Erythroblast (primary cell): ENCODE measurements around the gene OR52A5.

Source experiments
- GATA1 ChIP-seq: IDR thresholded peaks from 2 replicates; pipeline ENCODE4 v1.6.1; 2011; ENCODE audit warnings: low read depth, mild to moderate bottlenecking, control low read depth, low read length, moderate library complexity
- POLR2A ChIP-seq: IDR thresholded peaks from 2 replicates; pipeline ENCODE4 v1.6.1; 2011; ENCODE audit warnings: mild to moderate bottlenecking, low read length

DNA sequence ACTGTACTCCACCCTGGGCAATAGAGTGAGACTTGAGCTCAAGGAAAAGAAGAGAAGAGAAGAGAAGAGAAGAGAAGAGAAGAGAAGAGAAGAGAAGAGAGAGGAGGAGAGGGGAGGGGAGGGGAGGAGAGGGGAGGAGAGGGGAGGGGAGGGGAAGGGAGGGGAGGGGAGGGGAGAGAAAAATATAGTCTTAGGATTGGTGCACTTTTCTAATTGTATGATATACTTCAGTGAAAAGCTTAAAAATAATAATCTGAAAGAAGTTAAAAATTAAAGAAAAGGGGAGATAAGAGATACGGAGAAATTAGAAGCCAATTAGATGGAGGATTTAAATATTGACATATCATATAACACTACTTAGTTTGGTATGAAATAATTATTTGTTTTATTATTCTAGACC is 19.3 kb downstream of the OR52A5 start:
- no peak for TF ChIP-seq POLR2A
- TF ChIP-seq GATA1, result no peak
